ENCODE results near the gene FAM124A. TPM values are rescaled to one million over a fixed set of nuclear protein-coding genes. Genes with fewer than 3 reads are reported as not detected.

FAM124A gene
- total and polyA plus RNA-seq, 10 of the 15 experiments (the other 5 are each of a cell fraction or from before 2014, with no cell fraction given) = not detected

GRCh38 chr13:51237386-51237785, 15.2 kb downstream of the FAM124A start:
- WGBS (ENCODE audit: insufficient coverage, insufficient replicate concordance, low lambda C conversion rate, missing lambda C conversion rate) = 5% methylated on average over 4 of the region's 4 CpGs
- in situ Hi-C loops (cut with MboI) (no loop called here), intact Hi-C loops (cut with micrococcal nuclease; ENCODE audit: unreplicated experiment) (no loop called here)
- no peak overlapping the region for H3K4me3 ChIP-seq
- H3K27me3 ChIP-seq (replicated peaks in 1 of 2; ENCODE audit: control insufficient read depth in 2 of 2, insufficient read depth in 2 of 2, low read length in 1 of 2) = no peaks in the 10 kb centered on the region
- no peaks in the 10 kb centered on the region for H3K36me3 ChIP-seq (ENCODE audit: control insufficient read depth in 2 of 2, insufficient read depth in 2 of 2, low read length in 1 of 2)
- ChIA-PET POLR2A (no interaction called here), SMC1A (ENCODE audit: uncharacterized antibody, unreplicated experiment) (interaction anchor here (0.9 to 1.3 kb wide), 2 partner anchors 17 to 560 kb away, joined by 3 to 4 read pairs; no protein-coding TSS in a partner anchor), CTCF (interaction anchor here (1.2 to 2.0 kb wide), 4 partner anchors 49 to 112 kb away, joined by 3 to 4 read pairs (median 3); no protein-coding TSS in a partner anchor), RAD21 (ENCODE audit: unreplicated experiment) (interaction anchor here (1.1 kb wide), 1 partner anchor 112 kb away, joined by 3 read pairs; no protein-coding TSS in a partner anchor)
- no TSS peak for BruUV-seq (replicated peaks)
- DNase-seq (ENCODE audit: low read depth, low spot score) (no peak), FAIRE-seq (no peak), ATAC-seq (no peak)
- H3K4me2 ChIP-seq (ENCODE audit: control insufficient read depth, insufficient read depth) = no peak overlapping the region
- H3K9ac ChIP-seq (ENCODE audit: control insufficient read depth, insufficient read depth, low read length) = no peak overlapping the region
- no peaks in the 10 kb centered on the region for H3K9me3 ChIP-seq (replicated peaks; ENCODE audit: control insufficient read depth, insufficient read depth, low read length)
- no peaks in the 10 kb centered on the region for H4K20me1 ChIP-seq (ENCODE audit: control insufficient read depth, insufficient read depth)
- no peak overlapping the region for H2AFZ ChIP-seq (ENCODE audit: control insufficient read depth, low read depth, low read length)
- H3K27ac ChIP-seq (ENCODE audit: control insufficient read depth, insufficient read depth) = no peak overlapping the region
- no peaks in the 10 kb centered on the region for H3K4me1 ChIP-seq (ENCODE audit: control insufficient read depth, insufficient read depth, low read length)
- H3K79me2 ChIP-seq (ENCODE audit: control insufficient read depth, insufficient read depth, low read length) = no peaks in the 10 kb centered on the region
- TF ChIP-seq STAT1 (conservative IDR thresholded peaks at IDR 0.05) (no peak), NBN (IDR thresholded peaks at IDR 0.05) (no peak), MAX (IDR thresholded peaks at IDR 0.05; ENCODE audit: low read depth, low read length) (no peak), GABPA (IDR thresholded peaks at IDR 0.05; ENCODE audit: low read depth) (no peak), BCLAF1 (IDR thresholded peaks at IDR 0.05) (no peak), PBX3 (IDR thresholded peaks at IDR 0.05; ENCODE audit: insufficient replicate concordance, low read depth, low read length) (no peak), KLF5 (IDR thresholded peaks at IDR 0.05; ENCODE audit: partially characterized antibody) (no peak), CBFB (IDR thresholded peaks at IDR 0.05; ENCODE audit: low read depth) (no peak), RUNX3 (IDR thresholded peaks at IDR 0.05; ENCODE audit: low read length) (no peak), MXI1 (IDR thresholded peaks at IDR 0.05; ENCODE audit: low read depth, low read length) (no peak), HDGF (IDR thresholded peaks at IDR 0.05) (no peak), ZBTB40 (IDR thresholded peaks at IDR 0.05; ENCODE audit: borderline replicate concordance) (no peak), HDAC6 (IDR thresholded peaks at IDR 0.05; ENCODE audit: unreplicated experiment) (no peak), ZNF24 (IDR thresholded peaks at IDR 0.05) (no peak)

All from GM12878 (cell line).